ENCODE results near the gene TRIM73. TPM values are rescaled to one million over a fixed set of nuclear protein-coding genes. Genes with fewer than 3 reads are reported as not detected.
"Not testable (repeated sequence)": the region's sequence is repeated elsewhere in the genome, so short reads cannot be mapped to it uniquely, and the experiment has no call there.

TRIM73 gene
- polyA plus RNA-seq, 1 donor from 2014 or later, result 15.2 TPM

DNA sequence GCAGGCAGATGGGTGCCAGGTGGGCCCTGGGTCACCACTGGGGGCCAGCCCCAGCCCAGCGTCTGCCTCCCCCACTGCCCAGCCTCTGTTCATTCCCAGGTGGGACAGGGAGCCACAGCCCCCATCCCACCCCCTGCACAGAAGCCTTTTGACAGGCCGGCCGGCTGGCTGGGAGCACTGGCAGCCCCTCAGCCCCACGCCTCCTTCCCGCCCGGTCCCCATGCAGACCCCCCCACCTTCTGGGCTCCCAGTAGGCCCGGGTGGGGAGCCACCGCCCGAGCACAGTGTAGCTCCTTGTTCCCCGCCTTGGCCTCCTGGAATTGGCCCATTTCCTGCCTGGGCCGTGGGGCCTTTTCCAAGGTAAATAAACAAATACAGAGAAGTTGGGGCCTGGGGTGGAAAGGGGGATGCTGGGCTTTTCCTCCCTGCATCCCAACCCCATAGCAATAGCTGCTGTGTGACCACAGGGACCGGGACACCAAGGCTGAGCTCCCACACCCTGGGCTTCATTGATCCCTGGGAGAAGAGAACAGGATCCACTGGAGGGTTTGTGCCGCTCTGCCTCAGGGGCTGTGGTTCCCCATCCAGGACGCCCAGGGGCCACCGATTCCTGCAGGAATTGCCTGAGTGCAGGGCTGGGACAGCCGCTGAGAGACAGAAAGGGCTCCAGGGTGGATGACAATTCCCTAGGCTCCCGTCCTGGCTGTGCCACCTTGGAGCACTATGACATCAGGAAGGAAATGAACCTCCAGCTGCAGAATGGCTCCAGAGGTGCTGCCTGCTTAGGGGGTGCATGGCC lies 20.7 kb upstream of the TRIM73 start:
- H3K4me2 ChIP-seq (ENCODE audit: low read length), result not testable (repeated sequence)

DNA sequence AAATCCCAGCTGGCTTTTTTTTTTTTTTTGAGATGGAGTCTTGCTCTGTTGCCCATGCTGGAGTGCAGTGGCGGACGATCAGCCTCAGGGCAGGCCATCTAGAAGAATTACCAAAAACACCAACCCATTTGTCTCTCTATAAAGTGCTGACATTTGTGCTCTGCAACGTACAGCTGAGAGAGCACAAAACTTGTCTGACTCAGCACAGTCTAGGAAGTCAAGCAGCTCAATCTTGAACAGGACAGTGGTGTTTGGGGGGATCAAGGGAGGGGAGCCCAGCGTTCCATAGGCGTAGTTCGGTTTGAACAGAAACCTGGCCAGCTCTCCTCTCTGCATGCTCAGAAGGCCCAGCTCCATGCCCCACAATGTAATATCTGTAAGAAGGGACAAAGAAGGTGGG lies 2.2 kb upstream of the TRIM73 start:
- not testable (repeated sequence) for H3K9ac ChIP-seq (ENCODE audit: low read length); H3F3A ChIP-seq (ENCODE audit: insufficient read depth, low read length, poor library complexity, severe bottlenecking); H3K9me3 ChIP-seq (ENCODE audit: low read length); H4K20me1 ChIP-seq (ENCODE audit: insufficient read depth); H3K36me3 ChIP-seq (ENCODE audit: insufficient read depth, low read length); H3K79me2 ChIP-seq (replicated peaks; ENCODE audit: insufficient read depth, low read length); H3K4me2 ChIP-seq (ENCODE audit: low read length); H3K27ac ChIP-seq (ENCODE audit: low read length); H3K4me3 ChIP-seq (ENCODE audit: low read length); H2AFZ ChIP-seq (ENCODE audit: low read depth, low read length); H3K9me2 ChIP-seq (ENCODE audit: insufficient read depth, low read length); H3K27me3 ChIP-seq (ENCODE audit: insufficient read depth, low read depth, low read length)

More for the DNA sequence above, 20.7 kb upstream of the TRIM73 start:
- not testable (repeated sequence) for H3K4me3 ChIP-seq (ENCODE audit: low read length); H3K27me3 ChIP-seq (ENCODE audit: insufficient read depth, low read depth, low read length); H3K36me3 ChIP-seq (ENCODE audit: insufficient read depth, low read length); H3K79me2 ChIP-seq (replicated peaks; ENCODE audit: insufficient read depth, low read length); H3K27ac ChIP-seq (ENCODE audit: low read length); H3K9me2 ChIP-seq (ENCODE audit: insufficient read depth, low read length); H2AFZ ChIP-seq (ENCODE audit: low read depth, low read length); H4K20me1 ChIP-seq (ENCODE audit: insufficient read depth); H3F3A ChIP-seq (ENCODE audit: insufficient read depth, low read length, poor library complexity, severe bottlenecking); H3K9me3 ChIP-seq (ENCODE audit: low read length); H3K9ac ChIP-seq (ENCODE audit: low read length)

DNA sequence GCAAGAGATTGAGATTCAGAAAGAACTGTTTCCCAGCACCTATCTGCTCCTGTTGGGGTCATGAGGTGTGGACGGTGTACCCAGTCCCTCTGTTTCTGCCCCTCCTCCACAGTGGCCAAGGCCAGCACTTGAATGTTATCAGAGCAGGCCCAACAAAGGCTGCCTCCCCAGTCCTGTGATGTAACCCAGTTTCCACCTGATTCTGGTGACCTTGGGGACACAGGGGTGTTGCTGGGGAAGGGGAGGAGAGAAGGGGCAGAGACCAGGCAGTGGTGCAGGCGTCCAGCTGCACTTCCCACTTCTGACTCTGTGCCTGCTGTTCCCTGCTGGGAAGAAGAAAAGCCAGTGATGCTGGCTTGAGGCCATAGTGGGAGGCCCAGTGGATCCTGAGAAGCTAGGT lies 2.4 kb downstream of the TRIM73 start:
- not testable (repeated sequence) for H3K79me2 ChIP-seq (replicated peaks; ENCODE audit: insufficient read depth, low read length); H3K27me3 ChIP-seq (ENCODE audit: insufficient read depth, low read depth, low read length); H4K20me1 ChIP-seq (ENCODE audit: insufficient read depth); H3K27ac ChIP-seq (ENCODE audit: low read length); H3K9me3 ChIP-seq (ENCODE audit: low read length); H3K4me2 ChIP-seq (ENCODE audit: low read length); H2AFZ ChIP-seq (ENCODE audit: low read depth, low read length); H3K4me3 ChIP-seq (ENCODE audit: low read length); H3K36me3 ChIP-seq (ENCODE audit: insufficient read depth, low read length); H3K9me2 ChIP-seq (ENCODE audit: insufficient read depth, low read length); H3F3A ChIP-seq (ENCODE audit: insufficient read depth, low read length, poor library complexity, severe bottlenecking); H3K9ac ChIP-seq (ENCODE audit: low read length)

DNA sequence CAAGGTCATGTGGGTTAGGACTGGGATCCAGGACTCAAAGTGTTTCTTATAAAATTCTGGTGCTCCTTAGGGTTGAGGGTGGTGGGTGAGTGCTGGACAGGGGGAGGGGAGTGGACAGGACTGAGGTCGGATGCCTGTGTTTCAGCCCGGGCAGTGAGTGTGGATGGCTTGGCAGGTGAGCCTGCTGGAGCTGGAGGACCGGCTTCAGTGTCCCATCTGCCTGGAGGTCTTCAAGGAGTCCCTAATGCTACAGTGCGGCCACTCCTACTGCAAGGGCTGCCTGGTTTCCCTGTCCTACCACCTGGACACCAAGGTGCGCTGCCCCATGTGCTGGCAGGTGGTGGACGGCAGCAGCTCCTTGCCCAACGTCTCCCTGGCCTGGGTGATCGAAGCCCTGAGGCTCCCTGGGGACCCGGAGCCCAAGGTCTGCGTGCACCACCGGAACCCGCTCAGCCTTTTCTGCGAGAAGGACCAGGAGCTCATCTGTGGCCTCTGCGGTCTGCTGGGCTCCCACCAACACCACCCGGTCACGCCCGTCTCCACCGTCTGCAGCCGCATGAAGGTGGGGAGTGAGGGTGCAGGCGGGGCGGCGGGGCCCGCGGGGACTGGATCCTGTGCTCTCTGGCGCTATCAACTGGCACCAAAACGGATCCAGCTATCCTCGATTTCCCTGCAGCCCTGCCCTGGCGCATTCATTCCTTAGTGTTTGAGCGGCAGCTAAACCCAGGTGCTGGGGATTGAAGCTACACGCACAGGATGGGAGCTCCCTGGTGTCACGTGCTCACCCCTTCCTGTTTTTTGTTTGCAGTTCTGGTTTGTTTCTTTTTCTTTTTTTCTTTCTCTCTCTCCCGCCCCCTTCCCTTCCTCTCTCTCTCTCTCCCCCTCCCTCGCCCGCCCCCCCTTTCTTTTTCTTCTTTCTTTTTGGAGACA lies 3.6 kb downstream of the TRIM73 start:
- not testable (repeated sequence) for H3K9me3 ChIP-seq (ENCODE audit: low read length); H3K4me3 ChIP-seq (ENCODE audit: low read length); H4K20me1 ChIP-seq (ENCODE audit: insufficient read depth); H3K27me3 ChIP-seq (ENCODE audit: insufficient read depth, low read depth, low read length); H3F3A ChIP-seq (ENCODE audit: insufficient read depth, low read length, poor library complexity, severe bottlenecking); H3K36me3 ChIP-seq (ENCODE audit: insufficient read depth, low read length); H3K79me2 ChIP-seq (replicated peaks; ENCODE audit: insufficient read depth, low read length); H3K4me2 ChIP-seq (ENCODE audit: low read length); H3K9me2 ChIP-seq (ENCODE audit: insufficient read depth, low read length); H2AFZ ChIP-seq (ENCODE audit: low read depth, low read length); H3K9ac ChIP-seq (ENCODE audit: low read length); H3K27ac ChIP-seq (ENCODE audit: low read length)

DNA sequence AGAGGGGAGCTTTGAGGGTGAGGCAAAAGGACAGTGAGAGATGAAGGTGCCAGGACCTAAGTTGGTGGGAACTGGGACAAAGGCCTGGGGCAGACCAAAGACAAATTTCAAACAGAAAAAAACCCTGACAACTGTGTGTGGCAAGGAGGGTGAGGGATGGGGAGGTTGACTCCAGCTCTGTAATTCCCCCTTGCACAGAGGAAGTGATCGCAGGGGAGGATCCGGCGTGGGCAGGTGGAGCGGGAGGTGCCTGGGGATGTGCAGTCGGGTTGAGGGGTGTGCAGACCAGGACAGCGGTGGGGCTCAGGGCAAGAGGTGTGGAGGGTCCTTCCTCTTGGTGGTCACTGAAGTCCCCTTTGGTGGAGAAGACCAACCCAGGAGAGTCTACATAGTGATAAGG lies 5.1 kb downstream of the TRIM73 start:
- not testable (repeated sequence) for H3K9ac ChIP-seq (ENCODE audit: low read length); H3K27me3 ChIP-seq (ENCODE audit: insufficient read depth, low read depth, low read length)

DNA sequence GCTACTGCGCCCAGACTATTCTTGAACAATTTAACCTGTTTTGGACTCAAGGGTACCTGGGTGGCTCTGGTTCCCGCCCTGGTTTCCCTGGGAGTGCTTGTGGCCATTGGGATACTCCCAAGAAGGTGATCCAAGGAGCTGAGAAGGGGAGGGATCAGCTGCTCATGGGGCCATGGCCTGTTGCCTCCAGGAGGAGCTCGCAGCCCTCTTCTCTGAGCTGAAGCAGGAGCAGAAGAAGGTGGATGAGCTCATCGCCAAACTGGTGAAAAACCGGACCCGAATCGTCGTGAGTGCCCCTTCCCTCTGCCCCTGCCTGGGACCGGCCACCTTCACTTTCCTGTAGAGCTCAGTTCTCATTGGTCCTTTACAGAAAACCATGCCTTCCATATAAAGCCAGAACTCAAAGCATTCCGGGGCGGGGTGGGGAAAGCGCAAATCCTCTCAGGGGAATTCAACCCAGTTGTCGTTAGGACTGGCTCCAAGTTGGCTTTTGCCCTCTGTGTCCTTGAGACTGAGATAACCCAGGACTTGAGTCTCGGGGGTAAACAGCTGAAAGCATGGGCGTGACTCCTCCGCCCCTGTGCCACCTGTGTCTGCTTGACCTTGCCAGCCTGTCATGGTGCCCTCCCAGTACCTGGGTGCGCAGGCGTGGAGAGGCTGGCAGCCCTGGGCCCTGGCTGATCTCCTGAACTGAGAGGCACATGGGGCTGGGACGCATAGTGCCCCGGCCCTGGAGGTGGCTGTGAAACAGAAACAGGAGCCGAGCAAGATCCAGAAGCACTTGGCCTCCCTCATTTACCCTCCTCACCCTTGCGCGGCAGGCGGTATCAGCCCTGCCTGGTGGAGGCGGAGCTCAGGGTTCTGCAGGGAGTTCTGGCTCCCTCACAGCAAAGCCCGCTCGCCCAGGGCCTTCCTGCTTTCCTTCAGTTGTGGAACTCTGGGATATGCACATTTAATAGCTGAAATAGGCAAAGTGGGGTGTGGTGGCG lies 8.3 kb downstream of the TRIM73 start:
- not testable (repeated sequence) for H3K27me3 ChIP-seq (ENCODE audit: insufficient read depth, low read depth, low read length); H3F3A ChIP-seq (ENCODE audit: insufficient read depth, low read length, poor library complexity, severe bottlenecking); H2AFZ ChIP-seq (ENCODE audit: low read depth, low read length); H3K27ac ChIP-seq (ENCODE audit: low read length); H3K36me3 ChIP-seq (ENCODE audit: insufficient read depth, low read length); H4K20me1 ChIP-seq (ENCODE audit: insufficient read depth); H3K9me2 ChIP-seq (ENCODE audit: insufficient read depth, low read length); H3K9ac ChIP-seq (ENCODE audit: low read length); H3K4me3 ChIP-seq (ENCODE audit: low read length); H3K79me2 ChIP-seq (replicated peaks; ENCODE audit: insufficient read depth, low read length); H3K4me2 ChIP-seq (ENCODE audit: low read length); H3K9me3 ChIP-seq (ENCODE audit: low read length)

More for the DNA sequence above, 5.1 kb downstream of the TRIM73 start:
- H3K4me3 ChIP-seq (ENCODE audit: low read length); H3K9me2 ChIP-seq (ENCODE audit: insufficient read depth, low read length); H3K36me3 ChIP-seq (ENCODE audit: insufficient read depth, low read length); H3K9me3 ChIP-seq (ENCODE audit: low read length); H4K20me1 ChIP-seq (ENCODE audit: insufficient read depth); H3K27ac ChIP-seq (ENCODE audit: low read length); H3K4me2 ChIP-seq (ENCODE audit: low read length); H3K79me2 ChIP-seq (replicated peaks; ENCODE audit: insufficient read depth, low read length); H3F3A ChIP-seq (ENCODE audit: insufficient read depth, low read length, poor library complexity, severe bottlenecking); H2AFZ ChIP-seq (ENCODE audit: low read depth, low read length): not testable (repeated sequence)

DNA sequence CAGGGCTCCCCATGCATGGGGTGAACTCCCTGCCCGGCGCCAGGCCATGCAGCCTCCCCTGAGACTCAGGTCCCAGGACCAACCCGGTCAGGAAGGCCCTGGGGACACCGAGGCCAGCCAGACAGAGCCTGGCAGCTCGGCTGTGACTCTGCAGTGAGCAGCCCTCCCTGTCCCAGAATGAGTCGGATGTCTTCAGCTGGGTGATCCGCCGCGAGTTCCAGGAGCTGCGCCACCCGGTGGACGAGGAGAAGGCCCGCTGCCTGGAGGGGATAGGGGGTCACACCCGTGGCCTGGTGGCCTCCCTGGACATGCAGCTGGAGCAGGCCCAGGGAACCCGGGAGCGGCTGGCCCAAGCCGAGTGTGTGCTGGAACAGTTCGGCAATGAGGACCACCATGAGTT lies 9.2 kb downstream of the TRIM73 start:
- not testable (repeated sequence) for H3K4me3 ChIP-seq (ENCODE audit: low read length); H3K27me3 ChIP-seq (ENCODE audit: insufficient read depth, low read depth, low read length)

More for the DNA sequence above, 9.2 kb downstream of the TRIM73 start:
- not testable (repeated sequence) for H3K27ac ChIP-seq (ENCODE audit: low read length); H3K9me3 ChIP-seq (ENCODE audit: low read length); H3F3A ChIP-seq (ENCODE audit: insufficient read depth, low read length, poor library complexity, severe bottlenecking); H3K79me2 ChIP-seq (replicated peaks; ENCODE audit: insufficient read depth, low read length); H3K9ac ChIP-seq (ENCODE audit: low read length); H3K4me2 ChIP-seq (ENCODE audit: low read length); H2AFZ ChIP-seq (ENCODE audit: low read depth, low read length); H4K20me1 ChIP-seq (ENCODE audit: insufficient read depth); H3K9me2 ChIP-seq (ENCODE audit: insufficient read depth, low read length); H3K36me3 ChIP-seq (ENCODE audit: insufficient read depth, low read length)
